Activated CD8-positive, alpha-beta memory T cell treated with anti-CD3 and anti-CD28 coated beads for 48 hours (primary cell): ENCODE data around the gene CILP2.

Experiments
- DNase-seq, 3 experiments: peaks; one replicate each; pipeline ENCODE4 v3.0.0-alpha.2; 2020; ENCODE audit warnings: low read depth in 2 of 3, low spot score in 2 of 3

CILP2 gene

DNA sequence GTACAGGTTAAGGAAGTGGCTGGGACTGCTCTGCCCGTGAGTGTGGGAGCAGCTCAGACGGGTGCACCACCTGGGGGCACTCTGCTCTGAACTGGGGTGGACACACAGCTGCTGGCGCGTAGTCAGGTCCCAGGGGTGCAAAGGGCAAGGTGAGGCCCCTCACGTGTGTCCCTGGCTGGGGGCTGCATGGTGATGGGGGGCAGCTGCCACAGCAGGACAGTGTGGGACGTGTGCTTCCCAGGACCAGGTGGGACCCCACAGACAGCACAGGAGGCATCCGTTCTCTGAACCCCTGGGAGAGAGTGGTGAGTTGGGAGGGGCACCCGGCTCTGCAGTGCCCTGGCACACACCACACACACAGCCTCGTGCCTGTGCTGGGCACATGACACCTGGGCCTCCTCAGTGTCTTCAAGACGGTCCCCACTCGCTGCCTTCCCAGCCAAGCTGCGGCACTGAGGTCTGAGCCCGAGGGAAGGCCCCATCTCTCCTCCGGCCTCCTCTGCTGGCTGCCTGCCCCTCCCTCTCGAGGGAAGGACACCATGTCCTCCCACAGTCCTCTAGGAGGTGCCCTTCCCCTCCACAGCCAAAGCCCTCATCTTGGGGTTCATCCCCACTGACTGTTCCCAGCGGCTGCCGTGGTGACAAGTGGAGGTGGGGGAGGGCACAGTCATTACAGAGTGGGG lies 24.7 kb downstream of the CILP2 start:
- no peak for DNase-seq

DNA sequence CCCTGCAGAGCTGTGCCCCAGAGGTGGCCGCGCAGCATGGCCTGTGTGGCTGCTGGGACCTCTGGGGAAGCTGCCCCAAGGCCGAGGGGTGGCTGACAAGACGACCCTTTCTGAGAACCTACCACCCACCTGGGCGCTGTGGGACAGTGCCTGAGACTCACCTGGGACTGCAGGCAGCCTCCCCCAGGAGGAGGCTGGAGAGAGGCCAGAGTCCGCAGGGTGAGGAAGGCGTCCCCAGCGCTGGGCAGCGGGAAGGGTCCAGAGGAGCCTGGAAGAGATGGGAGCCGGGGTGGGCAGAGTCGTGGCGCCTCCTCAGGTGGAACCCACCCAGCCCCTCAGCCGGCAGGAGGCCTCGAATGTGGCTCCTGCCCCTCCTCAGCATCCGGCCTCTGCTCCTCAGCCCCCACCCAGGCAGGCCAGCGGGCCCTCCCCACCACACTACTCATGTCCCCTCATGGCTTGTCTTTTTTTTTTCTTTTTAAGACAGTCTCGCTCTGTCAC lies 25.3 kb downstream of the CILP2 start:
- DNase-seq = no peak

DNA sequence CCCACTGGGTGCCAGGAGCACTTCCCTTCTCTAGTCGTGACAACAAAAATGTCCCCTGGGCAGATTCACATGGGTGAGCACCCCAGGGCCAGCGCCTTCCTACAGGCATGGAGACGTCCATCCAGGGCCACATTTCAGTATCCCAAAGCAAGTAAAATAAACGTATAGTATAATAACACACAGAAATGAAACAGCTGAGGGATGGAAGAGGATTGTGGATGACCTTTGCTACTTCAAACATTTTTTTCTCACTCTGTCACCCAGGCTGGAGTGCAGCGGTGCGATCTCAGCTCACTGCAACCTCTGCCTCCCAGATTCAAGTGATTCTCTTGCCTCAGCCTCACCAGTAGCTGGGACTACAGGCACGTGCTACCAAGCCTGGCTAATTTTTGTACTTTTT lies 28.2 kb downstream of the CILP2 start:
- no peak for DNase-seq

DNA sequence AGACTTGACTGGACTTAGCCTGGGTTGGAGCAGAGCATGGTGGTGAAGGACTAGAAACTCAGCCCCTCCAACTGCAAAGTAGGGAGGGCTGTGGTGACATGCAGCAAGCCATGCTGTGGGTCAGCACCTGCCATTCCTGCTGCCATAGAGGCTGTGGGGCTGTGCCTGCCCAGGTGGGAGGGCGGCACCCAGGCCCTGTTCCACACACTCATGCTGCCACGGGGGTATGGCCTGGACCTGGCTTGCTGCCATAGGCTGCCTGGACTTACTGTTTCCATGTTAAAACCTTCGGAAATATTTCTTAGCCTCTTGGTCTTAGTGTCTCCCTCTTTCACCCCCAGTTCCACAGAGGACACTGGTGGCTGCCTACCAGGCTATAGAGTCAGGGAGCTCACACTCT lies 29.3 kb downstream of the CILP2 start:
- no peak for DNase-seq

DNA sequence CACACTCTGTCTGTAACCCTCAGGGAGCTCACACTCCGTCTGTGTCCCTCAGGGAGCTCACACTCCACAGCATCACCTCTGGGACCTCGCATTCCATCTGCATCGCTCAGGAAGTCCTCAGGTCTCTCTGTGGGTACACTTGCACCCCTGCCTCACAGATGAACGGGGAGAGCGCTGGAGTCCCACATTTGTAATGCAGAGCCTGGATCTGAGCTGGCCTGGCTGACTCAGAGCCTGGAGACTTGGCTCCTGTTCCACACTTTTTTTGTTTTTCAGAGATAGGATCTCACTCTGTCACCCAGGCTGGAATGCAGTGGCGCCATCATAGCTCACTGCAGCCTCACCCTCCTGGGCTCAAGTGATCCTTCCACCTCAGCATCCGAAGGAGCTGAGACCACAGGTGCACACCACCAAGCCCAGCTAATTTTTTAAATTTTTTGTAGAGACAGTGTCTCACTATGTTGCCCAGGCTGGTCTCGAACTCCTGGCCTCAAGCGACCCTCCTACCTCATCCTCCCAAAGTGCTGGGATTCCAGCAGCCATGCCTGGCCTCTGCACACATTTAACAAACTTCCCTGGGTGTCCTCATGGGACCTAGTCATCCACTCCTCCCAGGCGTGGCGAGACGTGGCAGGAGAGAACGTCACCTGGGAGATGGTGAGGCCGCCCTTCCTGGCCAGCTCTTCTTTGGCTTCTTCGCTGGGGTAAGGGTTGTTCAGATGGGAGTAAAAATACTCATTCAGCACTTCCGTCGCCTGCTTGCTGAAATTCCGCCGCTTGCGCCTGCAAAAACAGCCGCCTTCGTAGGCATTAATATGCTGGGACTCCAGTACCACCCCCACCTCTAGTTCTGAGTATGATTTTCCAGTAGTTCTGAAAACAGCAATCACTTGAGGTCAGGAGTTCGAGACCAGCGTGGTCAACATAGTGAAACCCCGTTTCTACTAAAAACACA lies 31.0 kb downstream of the CILP2 start:
- DNase-seq = no peak

DNA sequence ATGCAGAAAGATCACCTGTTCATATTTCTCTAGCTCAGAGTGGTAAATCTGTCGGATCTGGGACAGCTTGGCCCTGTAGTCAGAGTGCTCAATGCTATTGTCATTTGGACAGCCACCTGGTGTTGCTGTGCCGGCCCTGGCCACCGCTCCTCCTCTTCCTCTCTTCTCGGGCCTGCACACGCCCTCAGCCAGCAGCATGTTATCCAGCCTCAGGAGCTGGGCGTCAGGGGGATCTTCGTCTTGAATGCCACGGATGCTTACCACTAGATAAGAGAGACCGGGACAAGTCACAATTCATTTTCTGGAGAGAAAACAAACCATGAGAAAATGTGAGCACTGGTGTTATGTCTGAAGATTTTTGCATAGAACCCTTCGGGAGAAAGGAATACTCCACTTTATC lies 32.5 kb downstream of the CILP2 start:
- no peak for DNase-seq

DNA sequence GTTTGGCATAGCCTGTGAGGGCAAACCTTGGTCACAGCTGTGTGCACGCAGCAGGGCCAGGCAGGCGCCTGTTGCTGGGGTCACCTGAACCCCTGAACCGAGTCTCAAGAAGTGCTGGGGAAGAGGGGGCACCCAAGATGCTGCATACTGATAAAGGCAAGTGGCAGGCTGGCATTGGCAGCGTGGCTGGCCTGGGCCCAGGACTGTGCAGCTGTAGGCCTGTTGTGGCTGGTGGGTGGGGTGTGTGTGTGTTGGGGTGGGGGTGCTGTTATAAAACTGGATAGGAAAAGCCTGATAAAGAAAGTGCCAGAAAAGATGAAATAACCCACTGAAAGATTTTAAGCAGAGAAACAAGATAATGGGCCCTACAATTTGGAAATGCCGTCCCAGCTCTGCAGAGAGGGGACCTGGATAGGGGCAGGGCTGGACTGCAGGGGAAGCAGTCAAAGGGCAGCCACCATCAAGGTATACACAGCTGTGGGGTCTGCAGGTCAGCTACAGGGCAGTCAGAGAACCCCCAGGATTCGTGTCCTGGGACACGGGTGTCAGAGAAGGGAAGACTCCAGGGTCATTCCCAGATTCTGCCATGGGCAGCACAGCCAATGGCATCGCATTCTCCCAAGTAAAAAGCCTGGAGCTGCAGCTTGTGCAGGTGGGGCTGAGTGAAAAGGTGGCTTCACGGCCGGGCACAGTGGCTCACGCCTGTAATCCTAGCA lies 33.2 kb downstream of the CILP2 start:
- no peak for DNase-seq

DNA sequence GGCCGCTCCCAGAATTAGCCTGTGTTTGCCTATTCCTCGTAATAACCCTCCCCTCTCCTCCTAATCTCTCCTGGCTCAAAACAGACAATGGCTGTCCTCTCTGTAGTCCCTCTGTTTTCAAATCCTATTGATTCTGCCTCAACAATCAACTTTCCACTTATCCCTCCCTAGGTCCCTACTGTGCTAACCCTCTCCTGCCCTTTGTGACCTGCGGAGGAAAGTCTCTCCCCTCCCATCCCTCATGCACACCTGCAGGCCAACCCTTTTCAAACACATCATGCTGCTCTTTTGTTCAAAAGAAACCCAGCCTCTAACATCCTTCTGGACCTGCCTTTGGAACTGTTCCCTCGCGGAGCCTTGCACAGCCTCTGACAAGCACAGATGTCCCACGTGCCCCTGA lies 37.3 kb downstream of the CILP2 start:
- DNase-seq = no peak

DNA sequence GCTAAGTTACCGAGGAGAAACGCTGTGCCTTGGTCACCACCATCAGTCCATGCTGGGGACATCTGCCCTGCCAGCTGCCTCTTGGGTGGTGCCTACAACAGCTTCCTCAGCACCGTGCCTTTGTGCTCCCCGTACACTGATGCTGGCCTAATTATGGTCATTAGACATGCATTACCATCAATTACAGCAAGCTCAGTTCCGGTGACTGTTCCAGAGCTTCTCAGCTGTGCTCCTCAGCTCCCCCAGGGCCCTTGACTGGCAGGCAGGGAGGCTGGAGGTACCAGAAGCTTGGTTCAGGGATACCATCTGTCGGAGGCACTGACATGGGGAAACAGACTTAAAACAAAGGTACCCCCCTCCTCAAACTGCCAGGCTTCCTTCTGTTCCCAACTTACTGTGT lies 40.2 kb downstream of the CILP2 start:
- no peak for DNase-seq

DNA sequence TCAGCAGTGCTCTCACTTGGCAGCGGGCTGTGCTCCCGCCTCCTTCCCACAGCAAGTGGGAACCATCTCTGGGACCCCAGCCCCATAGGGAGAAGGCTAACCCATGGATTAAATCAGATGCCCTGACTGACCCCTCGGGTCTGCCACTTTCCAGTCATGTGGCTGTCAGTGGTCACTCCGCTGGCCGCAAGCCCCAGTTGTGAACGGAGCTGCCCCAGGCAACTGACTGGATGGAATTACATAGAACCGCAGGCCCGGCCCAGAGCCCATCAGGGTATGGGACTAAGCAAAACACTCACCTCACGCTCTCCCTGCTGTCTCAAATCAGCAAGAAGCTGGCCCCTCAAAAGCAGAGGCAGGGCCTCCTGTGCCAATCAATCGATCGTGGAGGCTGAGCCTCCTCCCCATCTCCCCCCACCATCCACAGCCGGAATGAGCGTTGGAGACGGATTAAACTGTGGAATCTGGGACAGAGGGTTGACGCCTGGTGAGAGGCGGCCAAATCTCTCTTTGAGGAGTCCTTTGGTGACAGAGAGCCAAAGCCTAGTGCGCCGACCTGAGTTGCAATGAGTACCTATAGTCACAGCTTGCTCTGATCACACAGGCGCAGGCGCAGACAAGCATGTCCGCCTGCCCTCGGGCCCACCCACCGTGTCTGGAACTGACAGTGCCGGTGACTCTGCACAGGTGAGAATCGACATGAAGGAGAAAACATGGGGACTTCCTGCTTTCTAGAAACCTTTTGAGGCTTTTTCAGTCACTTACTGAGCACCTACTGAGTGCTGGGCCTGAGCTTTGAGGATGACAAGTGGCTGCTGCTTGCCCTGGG lies 41.7 kb downstream of the CILP2 start:
- no peak for DNase-seq

DNA sequence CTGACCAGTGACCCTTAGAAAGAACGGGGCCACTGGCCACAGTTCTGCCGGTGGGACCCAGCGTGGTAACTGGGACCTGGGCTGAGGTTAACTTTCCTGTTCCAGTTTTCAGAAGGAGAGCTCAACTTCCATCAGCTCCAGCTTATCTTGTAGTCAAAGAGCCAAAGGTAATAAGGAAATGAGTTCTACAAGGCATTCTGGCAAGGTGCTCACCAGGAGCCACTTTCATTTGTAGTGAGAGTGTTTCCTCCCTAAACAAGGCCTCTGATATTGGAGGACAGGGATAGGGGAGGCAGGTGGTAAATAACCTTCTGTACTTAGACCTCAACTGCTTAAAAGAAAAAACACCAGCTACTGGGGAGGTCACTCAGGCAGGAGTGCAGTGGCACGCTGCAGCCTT lies 42.4 kb downstream of the CILP2 start:
- DNase-seq = no peak

DNA sequence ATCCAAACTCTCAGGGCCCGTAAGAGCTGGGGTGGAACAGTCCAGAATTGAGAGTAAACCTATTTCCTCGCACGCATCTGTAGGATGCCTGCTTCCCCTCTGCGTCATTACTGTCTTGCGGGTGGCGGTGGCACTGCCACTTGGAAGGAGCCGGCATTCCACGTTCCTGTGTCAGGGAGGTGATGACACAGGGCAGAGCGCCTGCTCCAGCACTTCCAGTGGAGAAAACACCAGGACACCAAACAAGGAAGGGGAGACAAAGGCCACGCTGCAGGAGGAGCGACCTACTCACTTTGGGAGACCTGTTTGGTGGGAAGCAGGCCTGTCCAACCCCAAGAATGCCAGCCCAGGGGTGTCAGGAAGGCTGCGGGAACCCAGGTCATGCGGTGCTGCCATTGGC lies 43.3 kb downstream of the CILP2 start:
- no peak for DNase-seq

DNA sequence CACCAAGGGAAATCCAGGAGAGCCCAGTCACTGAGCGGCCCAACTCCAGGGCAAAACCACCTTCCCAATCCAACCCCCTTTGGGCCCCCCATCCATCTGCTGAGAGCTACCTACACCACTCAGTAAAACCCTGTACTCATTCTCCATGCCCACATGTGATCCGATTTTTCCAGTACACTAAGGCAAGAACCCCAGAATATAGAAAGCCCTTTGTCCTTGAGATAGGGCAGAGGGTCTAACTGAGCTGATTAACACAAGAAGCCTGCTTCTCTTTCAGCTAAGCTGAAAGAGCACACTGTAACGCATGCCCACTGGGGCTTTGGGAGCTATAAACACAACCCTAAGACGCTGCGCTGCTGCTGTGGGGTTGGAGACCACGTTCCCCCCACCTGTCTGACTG lies 44.4 kb downstream of the CILP2 start:
- no peak for DNase-seq

DNA sequence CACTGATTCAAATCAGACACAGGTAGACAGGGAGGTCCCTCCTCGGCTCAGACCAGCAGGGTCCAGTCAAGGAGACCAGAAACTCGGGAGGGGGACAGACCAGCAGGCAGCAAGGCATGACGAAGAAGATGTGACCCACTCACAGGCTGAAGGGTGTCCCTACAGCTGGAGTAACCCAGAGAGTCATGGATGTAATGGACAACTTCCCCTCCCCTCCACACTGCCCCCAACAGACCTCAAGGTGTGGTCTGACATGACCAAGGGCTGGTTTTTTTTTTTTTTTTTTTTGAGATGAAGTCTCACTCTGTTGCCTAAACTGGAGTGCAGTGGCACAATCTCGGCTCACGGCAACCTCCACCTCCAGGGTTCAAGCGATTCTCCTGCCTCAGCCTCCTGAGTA lies 46.3 kb downstream of the CILP2 start:
- DNase-seq = no peak

DNA sequence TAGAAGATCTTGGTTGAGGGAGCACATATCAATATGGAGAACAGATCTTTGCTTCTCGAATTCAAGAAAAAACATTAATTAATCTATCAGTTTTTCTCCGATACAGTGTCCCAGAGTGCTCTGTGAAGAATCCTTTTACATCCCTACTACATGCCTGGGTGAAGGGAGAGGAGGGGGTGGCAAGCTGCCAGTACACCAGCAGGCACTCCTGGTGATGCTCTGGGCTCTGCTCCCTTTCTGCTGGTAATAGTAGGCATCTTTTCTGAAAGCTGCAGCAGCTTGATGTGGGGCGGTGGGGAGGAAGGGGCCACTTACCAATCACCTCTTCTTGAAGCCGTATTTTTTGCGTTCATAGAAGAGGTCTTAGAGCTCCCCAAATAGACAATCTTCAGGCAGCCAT lies 49.7 kb downstream of the CILP2 start:
- no peak for DNase-seq

DNA sequence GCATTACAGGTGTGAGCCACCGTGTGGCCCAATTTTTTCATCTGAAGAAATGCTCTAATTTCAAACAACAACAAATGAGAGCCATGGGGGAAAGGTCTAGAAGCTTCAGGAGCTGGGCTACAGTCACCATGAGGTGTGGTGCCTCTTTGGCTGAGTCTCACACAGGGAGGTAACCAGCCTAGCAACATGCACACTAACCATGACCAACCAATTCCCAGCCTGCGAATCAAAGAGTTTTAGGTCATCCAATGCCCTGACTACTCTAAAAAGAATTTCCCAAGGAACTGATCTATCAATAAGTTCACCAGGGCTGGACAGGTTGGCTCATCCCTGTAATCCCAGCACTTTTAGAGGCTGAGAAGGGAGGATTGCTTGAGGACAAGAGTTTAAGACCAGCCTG lies 50.5 kb downstream of the CILP2 start:
- no peak for DNase-seq

DNA sequence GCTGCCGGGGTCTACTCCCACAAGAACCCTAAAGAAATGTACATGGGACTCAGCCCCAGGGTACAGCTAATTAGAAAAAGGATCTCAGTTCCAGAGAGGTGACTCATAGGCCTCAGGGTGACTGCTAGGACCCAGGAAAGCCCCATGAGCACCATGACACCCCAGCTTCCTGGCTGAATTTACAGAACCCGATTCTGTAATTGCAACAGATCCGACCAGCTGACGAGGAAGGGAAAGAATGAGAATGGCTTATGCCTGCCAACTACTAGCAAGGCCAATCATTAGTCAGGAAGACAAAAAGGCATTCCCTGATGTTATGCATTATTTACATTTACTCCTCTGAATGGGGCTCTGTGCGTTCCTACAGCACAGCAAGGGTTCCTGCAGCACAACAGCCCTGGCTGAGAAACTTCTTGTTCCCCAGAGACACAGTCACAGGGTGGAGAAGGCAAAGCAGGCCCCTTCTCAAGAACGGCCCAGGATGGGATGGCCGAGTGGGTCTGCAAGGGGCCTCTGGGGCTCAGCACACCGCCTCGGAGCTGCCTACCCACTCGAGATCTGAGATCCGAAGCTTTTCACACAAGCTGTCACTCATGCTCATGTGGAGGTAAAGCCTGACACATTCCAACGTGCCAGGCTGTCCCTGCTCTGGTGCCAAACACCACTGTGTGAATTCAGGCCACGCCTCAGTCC lies 53.2 kb downstream of the CILP2 start:
- no peak for DNase-seq

DNA sequence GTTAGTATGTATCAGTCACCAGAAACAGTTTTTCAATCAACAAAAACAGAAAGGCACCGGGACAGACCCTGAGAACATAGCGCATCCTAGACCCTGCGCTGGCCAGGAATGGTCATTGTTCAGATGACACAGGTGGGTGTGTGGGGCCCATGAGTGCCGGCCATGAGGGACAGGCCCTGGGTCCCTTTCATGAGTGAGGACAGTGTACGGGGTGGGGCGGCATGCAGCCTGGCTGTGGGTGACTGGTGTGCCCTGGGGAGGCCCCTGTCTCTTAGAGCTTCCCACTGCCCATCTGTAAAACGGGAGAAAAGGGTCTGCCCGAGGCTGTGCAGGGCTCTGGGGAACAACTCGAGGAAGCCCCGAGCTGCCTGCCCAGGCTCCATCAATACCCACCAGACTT lies 54.6 kb downstream of the CILP2 start:
- no peak for DNase-seq

DNA sequence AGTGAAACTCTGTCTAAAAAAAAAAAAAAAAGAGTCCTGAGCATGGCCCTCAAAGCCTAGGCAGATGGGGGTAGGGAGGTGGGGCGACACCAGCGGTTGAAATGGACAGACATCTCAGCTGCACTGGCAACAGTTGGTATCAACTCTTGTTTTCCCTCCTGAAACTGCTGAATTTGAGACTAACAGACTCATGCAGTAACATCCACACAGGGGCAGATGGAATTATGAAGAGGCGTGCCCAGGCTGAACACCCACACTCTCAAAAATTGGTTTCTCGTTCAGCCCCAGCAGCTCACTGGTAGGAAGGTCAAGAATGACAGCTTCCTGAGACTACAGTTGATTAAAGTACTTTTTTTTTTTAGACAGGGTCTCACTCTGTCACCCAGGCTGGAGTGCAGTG lies 56.3 kb downstream of the CILP2 start:
- DNase-seq = no peak

DNA sequence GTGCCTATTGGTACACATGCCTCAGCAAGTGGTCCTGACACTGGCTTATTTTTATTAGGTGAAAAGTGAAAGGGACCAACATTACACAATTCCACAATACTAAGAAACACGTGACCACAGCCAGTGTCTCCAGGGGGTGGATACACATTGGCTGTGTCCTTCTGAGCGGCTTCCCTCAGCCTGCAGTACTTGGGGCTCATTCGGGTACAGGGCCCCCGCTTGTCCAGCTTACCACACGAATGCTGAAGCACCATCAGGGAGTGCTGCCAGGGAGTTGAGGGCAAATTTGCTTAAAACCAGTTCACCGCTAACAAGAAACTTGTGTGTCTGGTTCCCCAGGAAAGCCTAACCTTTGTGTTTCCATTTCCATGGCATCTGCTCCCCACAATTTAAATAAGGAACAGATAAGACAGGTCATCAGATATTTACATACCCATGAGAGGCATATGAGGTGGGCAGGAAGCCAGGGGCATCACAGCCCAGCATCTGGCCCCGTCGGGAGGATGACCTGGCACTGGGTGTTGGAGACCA lies 57.2 kb downstream of the CILP2 start:
- no peak for DNase-seq
